K562 (cell line): Measurements from ENCODE around the gene PPWD1. TPM values are rescaled to one million over a fixed set of nuclear protein-coding genes. Genes with fewer than 3 reads are reported as not detected.

Experiments
- polyA plus RNA-seq, 8 experiments: library from polyadenylated mRNA; depleted of rRNA in 4 of 8; stranded (reverse) in 5 of 8; unstranded in 3 of 8; fragments of >200 nt; fragmentation: Nextera tagmentation in 2 of 8; fragmentation: Illumina TruSeq in 1 of 8; extraction: Ambion mirVana in 2 of 8; extraction: Trizol in 1 of 8; gene quantifications; 2 replicates each; pipeline versions ENCODE4 v1.2.1 to v1.2.3, GENCODE V29; 2011 to 2014; ENCODE audit warnings: inconsistent platforms in 1 of 8, missing spikeins in 1 of 8
- small RNA-seq: library from RNA; depleted of rRNA; stranded (forward); fragments of <200 nt; gene quantifications from one replicate; pipeline ENCODE3, GENCODE V24; 2014
- total RNA-seq, 7 experiments: library from RNA; depleted of rRNA in 6 of 7; stranded (reverse); fragments of >200 nt in 6 of 7; fragmentation: Illumina TruSeq in 2 of 7; extraction: Trizol in 2 of 7; gene quantifications; 2 replicates each; pipeline versions ENCODE4 v1.2.1 to v1.2.3, GENCODE V29; 2011 to 2021; ENCODE audit warnings: low replicate concordance in 1 of 7

The PPWD1 gene
- total and polyA plus RNA-seq, 9 of the 15 experiments (the other 6 are each of a cell fraction or from before 2014, with no cell fraction given): 24.1 to 89.2 (median 51.4) TPM

Small RNAs within 50 kb of the gene (small RNA-seq; reads per million reads assigned to genes)
- not detected for gene RNU6-540P

Other genes starting within 250 kb of the PPWD1 start
- 1.5 and 1.6 TPM in 2 replicates for gene ADAMTS6, start 81.4 kb upstream of the PPWD1 start, total RNA-seq (2014; rRNA removed)
- 5.3 TPM in 2 replicates for gene ADAMTS6, start 81.4 kb upstream of the PPWD1 start, total RNA-seq (2014; rRNA removed; fragmentation: Illumina TruSeq; extraction: Trizol)
- 4.5 and 4.9 TPM in 2 replicates for gene ADAMTS6, start 81.4 kb upstream of the PPWD1 start, total RNA-seq (2015; rRNA removed; fragmentation: Illumina TruSeq; extraction: Trizol)
- 3.1 TPM in 2 replicates for gene ADAMTS6, start 81.4 kb upstream of the PPWD1 start, total RNA-seq (2021)
- gene ADAMTS6, start 81.4 kb upstream of the PPWD1 start, polyA plus RNA-seq (2011; rRNA removed): 2.1 and 3.4 TPM in 2 replicates
- gene ADAMTS6, start 81.4 kb upstream of the PPWD1 start, polyA plus RNA-seq (2014; fragmentation: Illumina TruSeq; extraction: Trizol): 1.5 and 1.6 TPM in 2 replicates
- under 1 TPM; 0.57 to 0.59 TPM for gene ADAMTS6, start 81.4 kb upstream of the PPWD1 start, polyA plus RNA-seq (2014; fragmentation: Nextera tagmentation; extraction: Ambion mirVana)
- 1.0 and 1.8 TPM in 2 replicates for gene ADAMTS6, start 81.4 kb upstream of the PPWD1 start, polyA plus RNA-seq (2014; rRNA removed)
- gene CENPK, start 128 bp upstream of the PPWD1 start, total RNA-seq (2014; rRNA removed): 29.3 and 30.8 TPM in 2 replicates
- 69.0 and 80.2 TPM in 2 replicates for gene CENPK, start 128 bp upstream of the PPWD1 start, total RNA-seq (2014; rRNA removed; fragmentation: Illumina TruSeq; extraction: Trizol)
- 53.1 and 55.0 TPM in 2 replicates for gene CENPK, start 128 bp upstream of the PPWD1 start, total RNA-seq (2015; rRNA removed; fragmentation: Illumina TruSeq; extraction: Trizol)
- 40.2 and 46.9 TPM in 2 replicates for gene CENPK, start 128 bp upstream of the PPWD1 start, total RNA-seq (2021)
- gene CENPK, start 128 bp upstream of the PPWD1 start, polyA plus RNA-seq (2011; rRNA removed): 46.0 and 69.3 TPM in 2 replicates
- gene CENPK, start 128 bp upstream of the PPWD1 start, polyA plus RNA-seq (2014; fragmentation: Illumina TruSeq; extraction: Trizol): 52.0 and 60.3 TPM in 2 replicates
- gene CENPK, start 128 bp upstream of the PPWD1 start, polyA plus RNA-seq (2014; fragmentation: Nextera tagmentation; extraction: Ambion mirVana): 100 to 1,000 TPM; 121 to 134 TPM
- gene CENPK, start 128 bp upstream of the PPWD1 start, polyA plus RNA-seq (2014; rRNA removed): 62.6 and 72.3 TPM in 2 replicates
- 5.2 and 8.5 TPM in 2 replicates for gene TRIM23, start 61.0 kb downstream of the PPWD1 start, total RNA-seq (2014; rRNA removed)
- gene TRIM23, start 61.0 kb downstream of the PPWD1 start, total RNA-seq (2014; rRNA removed; fragmentation: Illumina TruSeq; extraction: Trizol): 6.3 and 8.5 TPM in 2 replicates
- 4.3 and 4.9 TPM in 2 replicates for gene TRIM23, start 61.0 kb downstream of the PPWD1 start, total RNA-seq (2015; rRNA removed; fragmentation: Illumina TruSeq; extraction: Trizol)
- gene TRIM23, start 61.0 kb downstream of the PPWD1 start, total RNA-seq (2021): 5.6 and 5.9 TPM in 2 replicates
- gene TRIM23, start 61.0 kb downstream of the PPWD1 start, polyA plus RNA-seq (2011; rRNA removed): 4.6 and 6.1 TPM in 2 replicates
- 3.7 and 4.1 TPM in 2 replicates for gene TRIM23, start 61.0 kb downstream of the PPWD1 start, polyA plus RNA-seq (2014; fragmentation: Illumina TruSeq; extraction: Trizol)
- gene TRIM23, start 61.0 kb downstream of the PPWD1 start, polyA plus RNA-seq (2014; fragmentation: Nextera tagmentation; extraction: Ambion mirVana): 1 to 10 TPM; 2.4 to 2.6 TPM
- 2.7 and 3.5 TPM in 2 replicates for gene TRIM23, start 61.0 kb downstream of the PPWD1 start, polyA plus RNA-seq (2014; rRNA removed)
- 3.0 and 4.8 TPM in 2 replicates for gene SHLD3, start 61.7 kb downstream of the PPWD1 start, total RNA-seq (2014; rRNA removed)
- 8.4 and 9.4 TPM in 2 replicates for gene SHLD3, start 61.7 kb downstream of the PPWD1 start, total RNA-seq (2014; rRNA removed; fragmentation: Illumina TruSeq; extraction: Trizol)
- gene SHLD3, start 61.7 kb downstream of the PPWD1 start, total RNA-seq (2015; rRNA removed; fragmentation: Illumina TruSeq; extraction: Trizol): 8.1 and 8.7 TPM in 2 replicates
- 4.7 and 4.8 TPM in 2 replicates for gene SHLD3, start 61.7 kb downstream of the PPWD1 start, total RNA-seq (2021)
- 6.6 and 8.5 TPM in 2 replicates for gene SHLD3, start 61.7 kb downstream of the PPWD1 start, polyA plus RNA-seq (2011; rRNA removed)
- 8.6 and 9.5 TPM in 2 replicates for gene SHLD3, start 61.7 kb downstream of the PPWD1 start, polyA plus RNA-seq (2014; fragmentation: Illumina TruSeq; extraction: Trizol)
- gene SHLD3, start 61.7 kb downstream of the PPWD1 start, polyA plus RNA-seq (2014; fragmentation: Nextera tagmentation; extraction: Ambion mirVana): 10 to 100 TPM; 12.1 to 14.5 TPM
- 8.3 and 8.6 TPM in 2 replicates for gene SHLD3, start 61.7 kb downstream of the PPWD1 start, polyA plus RNA-seq (2014; rRNA removed)
- 13.3 and 17.0 TPM in 2 replicates for gene TRAPPC13, start 61.7 kb downstream of the PPWD1 start, total RNA-seq (2014; rRNA removed)
- 30.9 and 36.2 TPM in 2 replicates for gene TRAPPC13, start 61.7 kb downstream of the PPWD1 start, total RNA-seq (2014; rRNA removed; fragmentation: Illumina TruSeq; extraction: Trizol)
- gene TRAPPC13, start 61.7 kb downstream of the PPWD1 start, total RNA-seq (2015; rRNA removed; fragmentation: Illumina TruSeq; extraction: Trizol): 21.9 and 22.2 TPM in 2 replicates
- gene TRAPPC13, start 61.7 kb downstream of the PPWD1 start, total RNA-seq (2021): 16.2 and 17.3 TPM in 2 replicates
- gene TRAPPC13, start 61.7 kb downstream of the PPWD1 start, polyA plus RNA-seq (2011; rRNA removed): 35.3 and 43.8 TPM in 2 replicates
- 19.6 and 22.4 TPM in 2 replicates for gene TRAPPC13, start 61.7 kb downstream of the PPWD1 start, polyA plus RNA-seq (2014; fragmentation: Illumina TruSeq; extraction: Trizol)
- gene TRAPPC13, start 61.7 kb downstream of the PPWD1 start, polyA plus RNA-seq (2014; fragmentation: Nextera tagmentation; extraction: Ambion mirVana): 10 to 100 TPM; 30.7 to 32.9 TPM
- gene TRAPPC13, start 61.7 kb downstream of the PPWD1 start, polyA plus RNA-seq (2014; rRNA removed): 24.0 and 24.5 TPM in 2 replicates
- gene SGTB, start 158.8 kb downstream of the PPWD1 start, total RNA-seq (2014; rRNA removed): 3.2 and 4.0 TPM in 2 replicates
- gene SGTB, start 158.8 kb downstream of the PPWD1 start, total RNA-seq (2014; rRNA removed; fragmentation: Illumina TruSeq; extraction: Trizol): 8.1 and 9.5 TPM in 2 replicates
- 4.4 and 4.8 TPM in 2 replicates for gene SGTB, start 158.8 kb downstream of the PPWD1 start, total RNA-seq (2015; rRNA removed; fragmentation: Illumina TruSeq; extraction: Trizol)
- gene SGTB, start 158.8 kb downstream of the PPWD1 start, total RNA-seq (2021): 7.8 and 8.4 TPM in 2 replicates
- 6.3 and 7.7 TPM in 2 replicates for gene SGTB, start 158.8 kb downstream of the PPWD1 start, polyA plus RNA-seq (2011; rRNA removed)
- 5.5 and 6.3 TPM in 2 replicates for gene SGTB, start 158.8 kb downstream of the PPWD1 start, polyA plus RNA-seq (2014; fragmentation: Illumina TruSeq; extraction: Trizol)
- gene SGTB, start 158.8 kb downstream of the PPWD1 start, polyA plus RNA-seq (2014; fragmentation: Nextera tagmentation; extraction: Ambion mirVana): 1 to 10 TPM; 1.3 to 1.8 TPM
- gene SGTB, start 158.8 kb downstream of the PPWD1 start, polyA plus RNA-seq (2014; rRNA removed): 2.6 and 4.1 TPM in 2 replicates
- 21.8 and 22.6 TPM in 2 replicates for gene NLN, start 158.9 kb downstream of the PPWD1 start, total RNA-seq (2014; rRNA removed)
- gene NLN, start 158.9 kb downstream of the PPWD1 start, total RNA-seq (2014; rRNA removed; fragmentation: Illumina TruSeq; extraction: Trizol): 35.7 and 39.0 TPM in 2 replicates
- 27.3 and 28.8 TPM in 2 replicates for gene NLN, start 158.9 kb downstream of the PPWD1 start, total RNA-seq (2015; rRNA removed; fragmentation: Illumina TruSeq; extraction: Trizol)
- gene NLN, start 158.9 kb downstream of the PPWD1 start, total RNA-seq (2021): 45.2 and 45.4 TPM in 2 replicates
- 27.5 and 35.7 TPM in 2 replicates for gene NLN, start 158.9 kb downstream of the PPWD1 start, polyA plus RNA-seq (2011; rRNA removed)
- gene NLN, start 158.9 kb downstream of the PPWD1 start, polyA plus RNA-seq (2014; fragmentation: Illumina TruSeq; extraction: Trizol): 33.1 and 36.7 TPM in 2 replicates
- 1 to 10 TPM; 6.9 to 7.4 TPM for gene NLN, start 158.9 kb downstream of the PPWD1 start, polyA plus RNA-seq (2014; fragmentation: Nextera tagmentation; extraction: Ambion mirVana)
- gene NLN, start 158.9 kb downstream of the PPWD1 start, polyA plus RNA-seq (2014; rRNA removed): 23.0 and 24.6 TPM in 2 replicates